ENCODE results near the gene POLR2E.

POLR2E gene

GRCh38 chr19:1072371-1073015 is 22.7 kb downstream of the POLR2E start:
- H4K91ac ChIP-seq (ENCODE audit: low read depth, low read length, poor library complexity): no peak overlapping the region
- H4K8ac ChIP-seq (ENCODE audit: low read depth, low read length): no peak overlapping the region
- peaks cover 8% of the 10 kb centered on the region for H3K79me1 ChIP-seq (ENCODE audit: low read depth, low read length)
- WGBS, 2 donors (ENCODE audit: extremely low coverage in 2 of 2, insufficient read length in 2 of 2, insufficient replicate concordance in 1 of 2): no CpG with 5 or more reads among the region's 11 CpGs
- no peak for DNase-seq (ENCODE audit: low spot score)
- H3K4me3 ChIP-seq (ENCODE audit: low read length in 2 of 2): no peak overlapping the region
- H3K9ac ChIP-seq (ENCODE audit: low read depth, low read length, poor library complexity): no peak overlapping the region
- no peak overlapping the region for H3K27ac ChIP-seq (replicated peaks; ENCODE audit: low read length)
- no peak overlapping the region for H3K4ac ChIP-seq (ENCODE audit: low read length)
- peaks cover 4 to 30% of the 10 kb centered on the region in 2 donors for H3K36me3 ChIP-seq (replicated peaks in 1 of 2; ENCODE audit: control insufficient read depth in 2 of 2, insufficient read depth in 2 of 2, low read length in 2 of 2)
- H3K23ac ChIP-seq (ENCODE audit: low read depth, low read length, poor library complexity): no peak overlapping the region
- H2AFZ ChIP-seq (ENCODE audit: low read length): no peak overlapping the region
- H2AK5ac ChIP-seq (ENCODE audit: low read depth, low read length): no peak overlapping the region
- peaks cover 0 to 2% of the 10 kb centered on the region in 2 donors for H3K4me1 ChIP-seq (ENCODE audit: control insufficient read depth in 2 of 2, insufficient read depth in 1 of 2, low read depth in 1 of 2, low read length in 2 of 2)
- H2BK5ac ChIP-seq (ENCODE audit: low read length): no peak overlapping the region
- peaks cover 3 to 22% (median 22%) of the 10 kb centered on the region in 3 experiments for H3K27me3 ChIP-seq (ENCODE audit: control insufficient read depth in 3 of 3, insufficient read depth in 3 of 3, low read depth in 1 of 3, low read length in 3 of 3)
- no peak overlapping the region for H3K14ac ChIP-seq (ENCODE audit: low read length)
- H3K18ac ChIP-seq (ENCODE audit: low read length): no peak overlapping the region
- H2BK120ac ChIP-seq (ENCODE audit: low read depth, low read length): no peak overlapping the region
- no peak overlapping the region for H2BK15ac ChIP-seq (ENCODE audit: low read length)
- H2BK12ac ChIP-seq (ENCODE audit: low read length): no peak overlapping the region
- no peak overlapping the region for H3K4me2 ChIP-seq (ENCODE audit: insufficient read depth, low read length, poor library complexity, severe bottlenecking)
- no peaks in the 10 kb centered on the region for H3K9me3 ChIP-seq (replicated peaks in 1 of 2; ENCODE audit: control insufficient read depth in 2 of 2, insufficient read depth in 1 of 2, low read depth in 1 of 2, low read length in 2 of 2)

GRCh38 chr19:1070931-1071791 is 24.0 kb downstream of the POLR2E start:
- peak overlapping the region; percentile 86 for H3K4me2 ChIP-seq (ENCODE audit: insufficient read depth, low read length, poor library complexity, severe bottlenecking)
- peak overlapping the region; percentile 52 to 86 for H3K4me3 ChIP-seq (ENCODE audit: low read length in 2 of 2)
- H2AFZ ChIP-seq (ENCODE audit: low read length): peak overlapping the region; percentile 87
- H3K4me1 ChIP-seq (ENCODE audit: control insufficient read depth in 2 of 2, insufficient read depth in 1 of 2, low read depth in 1 of 2, low read length in 2 of 2): peaks cover 5% of the 10 kb centered on the region in 2 donors
- H3K14ac ChIP-seq (ENCODE audit: low read length): peak overlapping the region; percentile 82
- DNase-seq (ENCODE audit: low spot score): no peak
- H2BK12ac ChIP-seq (ENCODE audit: low read length): no peak overlapping the region
- H2AK5ac ChIP-seq (ENCODE audit: low read depth, low read length): peak overlapping the region; percentile 24
- H2BK120ac ChIP-seq (ENCODE audit: low read depth, low read length): no peak overlapping the region
- H3K27me3 ChIP-seq (ENCODE audit: control insufficient read depth in 3 of 3, insufficient read depth in 3 of 3, low read depth in 1 of 3, low read length in 3 of 3): peaks cover 4 to 36% (median 34%) of the 10 kb centered on the region in 3 experiments
- WGBS, 2 donors (ENCODE audit: extremely low coverage in 2 of 2, insufficient read length in 2 of 2, insufficient replicate concordance in 1 of 2): no CpG with 5 or more reads among the region's 99 CpGs
- no peak overlapping the region for H3K27ac ChIP-seq (replicated peaks; ENCODE audit: low read length)
- H3K4ac ChIP-seq (ENCODE audit: low read length): no peak overlapping the region
- H3K23ac ChIP-seq (ENCODE audit: low read depth, low read length, poor library complexity): peak overlapping the region; percentile 22
- H3K36me3 ChIP-seq (replicated peaks in 1 of 2; ENCODE audit: control insufficient read depth in 2 of 2, insufficient read depth in 2 of 2, low read length in 2 of 2): peaks cover 4 to 27% of the 10 kb centered on the region in 2 donors
- no peak overlapping the region for H4K91ac ChIP-seq (ENCODE audit: low read depth, low read length, poor library complexity)
- H3K9me3 ChIP-seq (replicated peaks in 1 of 2; ENCODE audit: control insufficient read depth in 2 of 2, insufficient read depth in 1 of 2, low read depth in 1 of 2, low read length in 2 of 2): no peaks in the 10 kb centered on the region
- H2BK15ac ChIP-seq (ENCODE audit: low read length): peak overlapping the region; percentile 14
- H4K8ac ChIP-seq (ENCODE audit: low read depth, low read length): peak overlapping the region; percentile 43
- peak overlapping the region; percentile 94 for H2BK5ac ChIP-seq (ENCODE audit: low read length)
- peak overlapping the region; percentile 81 for H3K9ac ChIP-seq (ENCODE audit: low read depth, low read length, poor library complexity)
- peaks cover 8% of the 10 kb centered on the region for H3K79me1 ChIP-seq (ENCODE audit: low read depth, low read length)
- peak overlapping the region; percentile 97 for H3K18ac ChIP-seq (ENCODE audit: low read length)

GRCh38 chr19:1070576-1070930 is 24.6 kb downstream of the POLR2E start:
- Histone ChIP-seq H3K23ac (ENCODE audit: low read depth, low read length, poor library complexity) (peak overlapping the region; percentile 22), H3K4me3 (ENCODE audit: low read length in 2 of 2) (peak overlapping the region; percentile 52 to 86), H3K14ac (ENCODE audit: low read length) (no peak overlapping the region), H2BK5ac (ENCODE audit: low read length) (peak overlapping the region; percentile 94), H4K8ac (ENCODE audit: low read depth, low read length) (no peak overlapping the region), H3K9ac (ENCODE audit: low read depth, low read length, poor library complexity) (no peak overlapping the region), H3K4me2 (ENCODE audit: insufficient read depth, low read length, poor library complexity, severe bottlenecking) (peak overlapping the region; percentile 86), H3K9me3 (replicated peaks in 1 of 2; ENCODE audit: control insufficient read depth in 2 of 2, insufficient read depth in 1 of 2, low read depth in 1 of 2, low read length in 2 of 2) (no peaks in the 10 kb centered on the region), H3K27ac (replicated peaks; ENCODE audit: low read length) (no peak overlapping the region), H3K4ac (ENCODE audit: low read length) (no peak overlapping the region), H2AFZ (ENCODE audit: low read length) (peak overlapping the region; percentile 87), H2AK5ac (ENCODE audit: low read depth, low read length) (peak overlapping the region; percentile 24), H4K91ac (ENCODE audit: low read depth, low read length, poor library complexity) (no peak overlapping the region), H2BK120ac (ENCODE audit: low read depth, low read length) (no peak overlapping the region), H3K4me1 (ENCODE audit: control insufficient read depth in 2 of 2, insufficient read depth in 1 of 2, low read depth in 1 of 2, low read length in 2 of 2) (peaks cover 5 to 8% of the 10 kb centered on the region in 2 donors), H3K18ac (ENCODE audit: low read length) (peak overlapping the region; percentile 64), H3K36me3 (replicated peaks in 1 of 2; ENCODE audit: control insufficient read depth in 2 of 2, insufficient read depth in 2 of 2, low read length in 2 of 2) (peaks cover 0 to 21% of the 10 kb centered on the region in 2 donors), H3K27me3 (ENCODE audit: control insufficient read depth in 3 of 3, insufficient read depth in 3 of 3, low read depth in 1 of 3, low read length in 3 of 3) (peaks cover 4 to 40% (median 38%) of the 10 kb centered on the region in 3 experiments), H2BK15ac (ENCODE audit: low read length) (peak overlapping the region; percentile 14), H2BK12ac (ENCODE audit: low read length) (no peak overlapping the region), H3K79me1 (ENCODE audit: low read depth, low read length) (peaks cover 8% of the 10 kb centered on the region)
- no peak for DNase-seq (ENCODE audit: low spot score)
- WGBS, 2 donors (ENCODE audit: extremely low coverage in 2 of 2, insufficient read length in 2 of 2, insufficient replicate concordance in 1 of 2): no CpG with 5 or more reads among the region's 21 CpGs
